SK-N-SH treated with all-trans-retinoic acid at 6 μM for 48 hours (cell line): ENCODE data around the gene FRAS1.

ENCODE experiments used
- ATAC-seq: fragments of 200-7000 bp; cut with Tn5 transposase; 3 replicates; pipeline ENCODE4 v1.9.1; 2020; ENCODE audit warnings: mild to moderate bottlenecking, moderate library complexity
- ARNTL ChIP-seq: fragments of 450-650 bp; formaldehyde crosslinking; IDR thresholded peaks from 2 replicates; pipeline ENCODE4 v1.5.0; 2020; ENCODE audit warnings: low read depth, mild to moderate bottlenecking, moderate library complexity, borderline replicate concordance
- CSDC2 ChIP-seq: fragments of 250-450 bp; sonication (Bioruptor Pico); IDR thresholded peaks from 2 replicates; pipeline ENCODE4 v1.5.0; 2020; ENCODE audit warnings: mild to moderate bottlenecking, moderate library complexity
- GLIS3 ChIP-seq: fragments of 250-450 bp; sonication (Bioruptor Pico); IDR thresholded peaks from 2 replicates; pipeline ENCODE4 v1.5.0; 2020; ENCODE audit warnings: mild to moderate bottlenecking, moderate library complexity
- ISL1 ChIP-seq: fragments of 250-450 bp; sonication (Bioruptor Pico); IDR thresholded peaks from 2 replicates; pipeline ENCODE4 v2.1.2; 2022; ENCODE audit warnings: mild to moderate bottlenecking, moderate library complexity
- OSR1 ChIP-seq: fragments of 250-450 bp; sonication (Bioruptor Pico); IDR thresholded peaks from 2 replicates; pipeline ENCODE4 v1.8.0; 2022; ENCODE audit warnings: moderate library complexity, mild to moderate bottlenecking, inconsistent platforms
- PATZ1 ChIP-seq: fragments of 250-450 bp; sonication (Bioruptor Pico); IDR thresholded peaks from 2 replicates; pipeline ENCODE4 v1.8.0; 2020; ENCODE audit warnings: mild to moderate bottlenecking, moderate library complexity, borderline replicate concordance
- PPARA ChIP-seq: fragments of 250-450 bp; sonication (Bioruptor Pico); IDR thresholded peaks from 2 replicates; pipeline ENCODE4 v1.5.0; 2020; ENCODE audit warnings: mild to moderate bottlenecking, borderline replicate concordance
- RARB ChIP-seq: fragments of 250-450 bp; sonication (Bioruptor Pico); IDR thresholded peaks from 2 replicates; pipeline ENCODE4 v1.8.0; 2021; ENCODE audit warnings: mild to moderate bottlenecking, moderate library complexity
- SNAI2 ChIP-seq: fragments of 250-450 bp; sonication (Bioruptor Pico); IDR thresholded peaks from 2 replicates; pipeline ENCODE4 v1.5.0; 2020; ENCODE audit warnings: mild to moderate bottlenecking, moderate library complexity
- TCF4 ChIP-seq: fragments of 250-450 bp; sonication (Bioruptor Pico); IDR thresholded peaks from 2 replicates; pipeline ENCODE4 v1.8.0; 2021; ENCODE audit warnings: mild to moderate bottlenecking, moderate library complexity, borderline replicate concordance
- TOX ChIP-seq: fragments of 250-450 bp; sonication (Bioruptor Pico); IDR thresholded peaks from 2 replicates; pipeline ENCODE4 v1.8.0; 2021; ENCODE audit warnings: mild to moderate bottlenecking, moderate library complexity, borderline replicate concordance
- TSHZ2 ChIP-seq: fragments of 250-450 bp; sonication (Bioruptor Pico); IDR thresholded peaks from 2 replicates; pipeline ENCODE4 v1.5.0; 2020; ENCODE audit warnings: mild to moderate bottlenecking, moderate library complexity
- ZC3H10 ChIP-seq: fragments of 250-450 bp; sonication (Bioruptor Pico); IDR thresholded peaks from 2 replicates; pipeline ENCODE4 v1.5.1; 2021; ENCODE audit warnings: mild to moderate bottlenecking, moderate library complexity
- ZFP3 ChIP-seq: fragments of 250-450 bp; sonication (Bioruptor Pico); IDR thresholded peaks from 2 replicates; pipeline ENCODE4 v1.5.0; 2020; ENCODE audit warnings: mild to moderate bottlenecking, moderate library complexity
- ZFP30 ChIP-seq: fragments of 450-650 bp; formaldehyde crosslinking; IDR thresholded peaks from 2 replicates; pipeline ENCODE4 v1.5.0; 2022; ENCODE audit warnings: mild to moderate bottlenecking, moderate library complexity
- ZNF70 ChIP-seq: fragments of 450-650 bp; formaldehyde crosslinking; IDR thresholded peaks from 2 replicates; pipeline ENCODE4 v1.5.0; 2020; ENCODE audit warnings: mild to moderate bottlenecking, moderate library complexity
- ZNF8 ChIP-seq: fragments of 450-650 bp; formaldehyde crosslinking; IDR thresholded peaks from 2 replicates; pipeline ENCODE4 v1.5.0; 2020; ENCODE audit warnings: mild to moderate bottlenecking, moderate library complexity
- TF ChIP-seq, protein P1 (sequence below): fragments of 250-450 bp; sonication (Bioruptor Pico); IDR thresholded peaks from 2 replicates; pipeline ENCODE4 v1.5.1; 2020; ENCODE audit warnings: low read depth, mild to moderate bottlenecking, moderate library complexity
- TF ChIP-seq, protein P2 (sequence below): fragments of 250-450 bp; sonication (Bioruptor Pico); IDR thresholded peaks from 2 replicates; pipeline ENCODE4 v1.5.1; 2021; ENCODE audit warnings: mild to moderate bottlenecking, moderate library complexity

The FRAS1 gene

DNA sequence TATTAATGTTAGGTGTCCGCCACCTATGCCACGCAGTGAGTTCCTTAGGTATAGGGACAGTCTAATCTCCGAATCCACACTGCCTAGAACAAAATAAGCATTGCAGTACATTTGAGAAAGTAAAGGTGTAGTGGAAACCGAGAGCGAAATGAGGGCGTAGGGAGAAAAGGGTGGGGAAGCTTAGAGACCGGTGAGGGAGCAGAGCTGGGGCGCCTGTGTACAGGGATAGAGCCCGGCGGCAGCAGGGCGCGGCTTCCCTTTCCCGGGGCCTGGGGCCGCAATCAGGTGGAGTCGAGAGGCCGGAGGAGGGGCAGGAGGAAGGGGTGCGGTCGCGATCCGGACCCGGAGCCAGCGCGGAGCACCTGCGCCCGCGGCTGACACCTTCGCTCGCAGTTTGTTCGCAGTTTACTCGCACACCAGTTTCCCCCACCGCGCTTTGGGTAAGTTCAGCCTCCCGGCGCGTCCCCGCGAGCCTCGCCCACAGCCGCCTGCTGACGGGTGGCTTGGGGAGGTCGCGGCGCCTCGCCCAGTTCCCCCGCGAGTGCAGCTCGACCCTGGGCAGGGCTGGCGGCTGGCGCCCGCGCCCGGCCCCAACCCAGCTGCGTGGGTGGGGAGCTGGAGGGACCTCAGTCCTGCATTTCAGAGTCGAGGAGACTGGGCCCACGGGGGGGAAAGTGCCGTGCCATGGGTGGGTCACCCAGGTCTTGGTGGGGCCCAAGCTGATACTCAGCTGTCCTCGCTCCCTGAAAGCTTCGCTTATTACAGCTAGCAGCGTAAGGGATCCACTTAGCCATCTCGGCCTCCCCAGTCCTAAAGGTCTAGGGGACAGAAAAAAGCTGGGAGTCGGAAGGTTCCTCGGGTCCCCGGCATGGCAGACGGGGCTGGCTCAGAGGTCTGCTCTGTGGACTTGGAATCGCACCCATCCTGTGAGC lies 494.6 kb downstream of the FRAS1 start, which contains the start of gene ANXA3:
TSS of gene ANXA3 (plus strand) at position 351 of the 932 bp plus-strand sequence. CDS start 2,704 bp downstream, outside the sequence.
- no peak for TF ChIP-seq ZNF8 (CRISPR knock-in tag)
- no peak for TF ChIP-seq ZFP3 (CRISPR knock-in tag)
- TF ChIP-seq SNAI2: no peak
- no peak for TF ChIP-seq OSR1
- no peak for TF ChIP-seq RARB (CRISPR knock-in tag)
- 0 out of 2 replicates have a peak, but pooled peaks have one; percentile 41 for TF ChIP-seq CSDC2 (CRISPR knock-in tag)
- ATAC-seq: peak; percentile 79

GRCh38 chr4:78552389-78553042 lies 495.4 kb downstream of the FRAS1 start:
- peak; percentile 30 for ATAC-seq
- TF ChIP-seq GLIS3 (no peak), ZFP3 (CRISPR knock-in tag) (no peak), OSR1 (no peak), TCF4 (CRISPR knock-in tag) (no peak)

DNA sequence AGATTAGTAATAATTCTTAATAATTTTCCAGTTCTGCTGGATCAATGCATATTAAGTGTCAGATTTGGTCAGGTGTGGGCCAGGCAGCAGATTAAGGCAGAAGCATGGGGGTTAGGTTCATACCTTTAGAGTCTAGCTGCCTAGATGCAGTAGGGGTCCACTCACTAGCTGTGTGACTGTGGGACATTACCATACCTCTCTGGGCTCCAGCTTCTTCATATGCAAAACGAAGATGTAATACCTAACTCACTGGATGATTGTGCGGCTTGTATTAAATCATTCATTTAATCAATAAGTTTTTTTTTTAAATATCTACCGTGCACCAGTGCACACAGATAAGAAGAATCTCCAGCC lies 495.9 kb downstream of the FRAS1 start:
- no peak for ATAC-seq
- TF ChIP-seq ZFP3 (CRISPR knock-in tag): no peak

DNA sequence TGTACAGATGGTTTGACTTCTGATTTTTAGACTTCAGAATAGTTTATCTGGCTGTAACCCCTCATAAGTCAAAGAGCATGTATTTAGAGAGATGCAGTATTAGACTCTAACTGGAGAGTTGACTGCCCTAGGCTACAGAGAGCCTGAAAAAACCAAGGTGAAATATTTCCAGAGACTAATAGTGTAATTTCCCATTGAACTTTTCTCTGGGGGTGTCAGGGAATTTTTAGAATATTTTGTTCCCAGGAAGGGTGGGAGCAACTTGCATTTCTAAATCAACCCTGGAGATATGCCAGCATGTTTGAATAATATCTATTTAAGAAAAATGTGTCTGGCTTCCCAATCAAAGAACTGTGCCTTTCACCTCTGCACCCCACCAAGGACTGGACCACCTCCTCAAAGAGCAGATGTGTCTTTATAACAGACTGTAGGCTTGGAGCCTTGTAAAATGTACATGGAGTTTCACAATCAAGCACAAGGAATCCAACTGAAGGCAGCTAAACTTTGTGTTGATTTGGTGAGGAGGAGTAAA lies 496.5 kb downstream of the FRAS1 start:
- no peak for ATAC-seq

More for the DNA sequence above, 496.5 kb downstream of the FRAS1 start:
- TF ChIP-seq OSR1 (no peak), SNAI2 (no peak), ZFP3 (CRISPR knock-in tag) (no peak), ISL1 (CRISPR knock-in tag) (no peak), PPARA (CRISPR knock-in tag) (no peak), RARB (CRISPR knock-in tag) (no peak), ZNF70 (CRISPR knock-in tag) (no peak), ZFP30 (CRISPR knock-in tag) (no peak), ARNTL (CRISPR knock-in tag) (no peak), TSHZ2 (no peak), TOX (CRISPR knock-in tag) (no peak), PATZ1 (no peak), ZC3H10 (CRISPR knock-in tag) (no peak)
- TF ChIP-seq, protein P1, sequence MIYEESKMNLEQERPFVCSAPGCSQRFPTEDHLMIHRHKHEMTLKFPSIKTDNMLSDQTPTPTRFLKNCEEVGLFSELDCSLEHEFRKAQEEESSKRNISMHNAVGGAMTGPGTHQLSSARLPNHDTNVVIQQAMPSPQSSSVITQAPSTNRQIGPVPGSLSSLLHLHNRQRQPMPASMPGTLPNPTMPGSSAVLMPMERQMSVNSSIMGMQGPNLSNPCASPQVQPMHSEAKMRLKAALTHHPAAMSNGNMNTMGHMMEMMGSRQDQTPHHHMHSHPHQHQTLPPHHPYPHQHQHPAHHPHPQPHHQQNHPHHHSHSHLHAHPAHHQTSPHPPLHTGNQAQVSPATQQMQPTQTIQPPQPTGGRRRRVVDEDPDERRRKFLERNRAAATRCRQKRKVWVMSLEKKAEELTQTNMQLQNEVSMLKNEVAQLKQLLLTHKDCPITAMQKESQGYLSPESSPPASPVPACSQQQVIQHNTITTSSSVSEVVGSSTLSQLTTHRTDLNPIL (CRISPR knock-in tag): no peak
- TF ChIP-seq, protein P2, sequence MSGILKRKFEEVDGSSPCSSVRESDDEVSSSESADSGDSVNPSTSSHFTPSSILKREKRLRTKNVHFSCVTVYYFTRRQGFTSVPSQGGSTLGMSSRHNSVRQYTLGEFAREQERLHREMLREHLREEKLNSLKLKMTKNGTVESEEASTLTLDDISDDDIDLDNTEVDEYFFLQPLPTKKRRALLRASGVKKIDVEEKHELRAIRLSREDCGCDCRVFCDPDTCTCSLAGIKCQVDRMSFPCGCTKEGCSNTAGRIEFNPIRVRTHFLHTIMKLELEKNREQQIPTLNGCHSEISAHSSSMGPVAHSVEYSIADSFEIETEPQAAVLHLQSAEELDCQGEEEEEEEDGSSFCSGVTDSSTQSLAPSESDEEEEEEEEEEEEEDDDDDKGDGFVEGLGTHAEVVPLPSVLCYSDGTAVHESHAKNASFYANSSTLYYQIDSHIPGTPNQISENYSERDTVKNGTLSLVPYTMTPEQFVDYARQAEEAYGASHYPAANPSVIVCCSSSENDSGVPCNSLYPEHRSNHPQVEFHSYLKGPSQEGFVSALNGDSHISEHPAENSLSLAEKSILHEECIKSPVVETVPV: no peak
- TF ChIP-seq, all 23 proteins: peak for 0
